SK-N-SH (cell line): ENCODE measurements around the gene WBP1L. TPM values are rescaled to one million over a fixed set of nuclear protein-coding genes. Genes with fewer than 3 reads are reported as not detected.

Source experiments
- CTCF ChIA-PET: fragments of 300-600, 350-600 bp; formaldehyde crosslinking; extraction: SDS; loops from one replicate; lab custom pipeline; 2021; lab: Yijun Ruan, JAX
- POLR2A ChIA-PET: fragments of 350-600 bp; sonication (Branson Sonifier 250); formaldehyde crosslinking; extraction: SDS; loops from one replicate; lab custom pipeline; 2020; ENCODE audit warnings: antibody characterized with exemption, inconsistent platforms; lab: Yijun Ruan, JAX
- DNase-seq: peaks from one replicate; pipeline ENCODE4 v3.0.0; 2012
- H2AFZ ChIP-seq: fragments of 200-600 bp; sonication (generic); 2 replicates; pipeline ENCODE4 v1.8.1; 2016; ENCODE audit warnings: antibody characterized with exemption, mild to moderate bottlenecking, low read depth
- H3F3A ChIP-seq: fragments of 200-600 bp; sonication (generic); replicated peaks from 2 replicates; pipeline ENCODE3; 2016; ENCODE audit warnings: antibody characterized with exemption, mild to moderate bottlenecking; ENCODE audit not compliant: insufficient read depth
- H3K27ac ChIP-seq, 2 experiments: fragments of 200-500 bp in 1 of 2; fragments of 200-600 bp in 1 of 2; sonication (Bioruptor generic) in 1 of 2; sonication (generic), shearing (Covaris generic) in 1 of 2; 2 replicates each; pipeline versions ENCODE4 v1.5.1 to v1.6.1; 2014 to 2016; ENCODE audit warnings: low read depth in 2 of 2, inconsistent platforms in 1 of 2, low read length in 1 of 2, mild to moderate bottlenecking in 1 of 2, mixed read lengths in 1 of 2
- H3K27me3 ChIP-seq: fragments of 200-600 bp; sonication (generic), shearing (Covaris generic); 2 replicates; pipeline ENCODE4 v1.6.1; 2016; ENCODE audit warnings: mixed run types; ENCODE audit not compliant: insufficient read depth
- H3K36me3 ChIP-seq, 2 experiments: fragments of 200-500 bp in 1 of 2; fragments of 200-600 bp in 1 of 2; sonication (Bioruptor generic) in 1 of 2; sonication (generic) in 1 of 2; replicated peaks in 1 of 2; 2 replicates each; pipeline versions ENCODE3 to v1.5.1; 2014 to 2016; ENCODE audit warnings: low read length in 1 of 2, mild to moderate bottlenecking in 1 of 2; ENCODE audit not compliant: insufficient read depth in 2 of 2, control insufficient read depth in 1 of 2
- H3K4me1 ChIP-seq, 2 experiments: fragments of 200-500 bp in 1 of 2; fragments of 200-600 bp in 1 of 2; sonication (Bioruptor generic) in 1 of 2; sonication (generic), shearing (Covaris generic) in 1 of 2; 2 replicates each; pipeline versions ENCODE4 v1.5.1 to v1.6.1; 2014 to 2016; ENCODE audit warnings: low read depth in 1 of 2, low read length in 1 of 2, mixed run types in 1 of 2; ENCODE audit not compliant: insufficient read depth in 2 of 2, control insufficient read depth in 1 of 2
- H3K4me2 ChIP-seq: fragments of 200-600 bp; sonication (generic), shearing (Covaris generic); 2 replicates; pipeline ENCODE4 v1.6.1; 2017; ENCODE audit warnings: mixed run types
- H3K4me3 ChIP-seq, 2 experiments: fragments of 200-500 bp in 1 of 2; fragments of 200-600 bp in 1 of 2; sonication (Bioruptor generic) in 1 of 2; sonication (generic), shearing (Covaris generic) in 1 of 2; 2 replicates each; pipeline versions ENCODE4 v1.5.1 to v1.8.1; 2014 to 2016; ENCODE audit warnings: low read depth in 2 of 2, inconsistent platforms in 1 of 2, low read length in 1 of 2, mild to moderate bottlenecking in 1 of 2, mixed read lengths in 1 of 2, moderate library complexity in 1 of 2
- H3K79me2 ChIP-seq: fragments of 200-600 bp; sonication (generic); 2 replicates; pipeline ENCODE4 v1.8.1; 2017; ENCODE audit warnings: mild to moderate bottlenecking; ENCODE audit not compliant: insufficient read depth
- H3K9ac ChIP-seq: fragments of 200-600 bp; sonication (generic); 2 replicates; pipeline ENCODE4 v1.6.1; 2017; ENCODE audit warnings: mixed run types
- H3K9me2 ChIP-seq: fragments of 200-600 bp; sonication (generic); 2 replicates; pipeline ENCODE4 v1.6.1; 2017; ENCODE audit warnings: mixed run types
- H3K9me3 ChIP-seq: fragments of 200-600 bp; sonication (generic); 2 replicates; pipeline ENCODE4 v1.6.1; 2017; ENCODE audit warnings: mixed run types, mild to moderate bottlenecking, moderate library complexity
- H4K20me1 ChIP-seq: fragments of 200-600 bp; sonication (generic); 2 replicates; pipeline ENCODE4 v1.6.1; 2017; ENCODE audit warnings: mild to moderate bottlenecking, mixed run types; ENCODE audit not compliant: insufficient read depth
- CHD2 ChIP-seq: fragments of 150-350 bp; IDR thresholded peaks from 2 replicates; pipeline ENCODE4 v1.6.1; 2018; ENCODE audit warnings: low read length; ENCODE audit not compliant: partially characterized antibody
- CTCF ChIP-seq: fragments of 200-600 bp; sonication (generic); IDR thresholded peaks from 2 replicates; pipeline ENCODE4 v1.6.1; 2017; ENCODE audit warnings: antibody characterized with exemption, mild to moderate bottlenecking, moderate library complexity
- EP300 ChIP-seq, 2 experiments: IDR thresholded peaks; 2 replicates each; pipeline versions ENCODE4 v1.4.0 to v1.6.1; 2012; ENCODE audit warnings: borderline replicate concordance in 1 of 2, low read depth in 1 of 2, low read length in 1 of 2
- EZH2phosphoT487 ChIP-seq: fragments of 200-600 bp; sonication (generic); IDR thresholded peaks from 2 replicates; pipeline ENCODE4 v1.6.1; 2017; ENCODE audit warnings: low read depth, mixed run types, mild to moderate bottlenecking, antibody characterized with exemption, moderate library complexity, borderline replicate concordance
- FOSL2 ChIP-seq: IDR thresholded peaks from 2 replicates; pipeline ENCODE4 v1.4.0; 2012; ENCODE audit warnings: low read depth, mild to moderate bottlenecking, moderate library complexity, borderline replicate concordance
- GATA2 ChIP-seq: sonication (generic); formaldehyde crosslinking; IDR thresholded peaks from 2 replicates; pipeline ENCODE4 v1.5.0; 2020; ENCODE audit warnings: mild to moderate bottlenecking, missing genetic modification reagents
- NFIC ChIP-seq: IDR thresholded peaks from 2 replicates; pipeline ENCODE4 v1.4.0; 2012; ENCODE audit warnings: borderline replicate concordance
- NRF1 ChIP-seq: IDR thresholded peaks from 2 replicates; pipeline ENCODE4 v1.6.1; 2012; ENCODE audit warnings: low read depth, mild to moderate bottlenecking, low read length
- RCOR1 ChIP-seq: fragments of 150-350 bp; IDR thresholded peaks from 2 replicates; pipeline ENCODE4 v1.6.1; 2017; ENCODE audit warnings: antibody characterized with exemption, low read length
- REST ChIP-seq: IDR thresholded peaks from 2 replicates; pipeline ENCODE4 v1.6.1; 2012; ENCODE audit warnings: mild to moderate bottlenecking, low read depth, low read length, moderate library complexity
- SMC3 ChIP-seq: IDR thresholded peaks from 2 replicates; pipeline ENCODE4 v1.6.1; 2012; ENCODE audit warnings: low read depth, low read length, improper control_type of control experiment
- TAF1 ChIP-seq: IDR thresholded peaks from 2 replicates; pipeline ENCODE4 v1.6.1; 2012; ENCODE audit warnings: low read depth, mild to moderate bottlenecking, low read length, moderate library complexity, borderline replicate concordance
- ZBTB33 ChIP-seq: IDR thresholded peaks from 2 replicates; pipeline ENCODE4 v1.4.0; 2012; ENCODE audit warnings: low read depth, borderline replicate concordance
- whole genome bisulfite sequencing: methylation state at CpG from one replicate; pipeline ENCODE4 v1.1.6; 2017; ENCODE audit warnings: low lambda C conversion rate; 5-methylcytosine and 5-hydroxymethylcytosine counted together
- polyA plus RNA-seq, 3 experiments: library from polyadenylated mRNA; depleted of rRNA; stranded (reverse); fragments of >200 nt; gene quantifications; 2 replicates each; pipeline ENCODE4 v1.2.3, GENCODE V29; 2012

The WBP1L gene
- polyA plus RNA-seq, 1 of the 3 experiments (the other 2 are of a cell fraction), result 22.8 TPM

GRCh38 chr10:102791754-102792395 is 48.1 kb downstream of the WBP1L start:
- peak; percentile 52 for DNase-seq

GRCh38 chr10:102795453-102796406 is 52.0 kb downstream of the WBP1L start:
- Histone ChIP-seq H3K27ac (no peak overlapping the region), H4K20me1 (peaks cover 22% of the 10 kb centered on the region; the same call in 1 of the 2 replicates), H3K36me3 (peaks cover 12 to 14% of the 10 kb centered on the region in 2 experiments), H3K4me2 (no peak overlapping the region), H3K27me3 (no peaks in the 10 kb centered on the region), H3K9me2 (no peaks in the 10 kb centered on the region), H3K9ac (no peak overlapping the region), H3F3A (no peaks in the 10 kb centered on the region), H3K4me3 (no peak overlapping the region), H2AFZ (no peak overlapping the region), H3K9me3 (no peaks in the 10 kb centered on the region), H3K79me2 (peaks cover 30% of the 10 kb centered on the region), H3K4me1 (peaks cover 9 to 18% of the 10 kb centered on the region in 2 experiments)
- CTCF ChIA-PET, result interaction anchor here (0.7 kb wide), 1 partner anchor 18 kb away, joined by 3 read pairs; no protein-coding TSS in a partner anchor
- DNase-seq, result no peak
- TF ChIP-seq EZH2phosphoT487 (no peak), GATA2 (CRISPR knock-in tag) (no peak), SMC3 (no peak), TAF1 (no peak), ZBTB33 (no peak), REST (no peak), NRF1 (no peak), FOSL2 (no peak), NFIC (no peak)
- POLR2A ChIA-PET, result no interaction called here
- 88% methylated on average over 15 of the region's 15 CpGs for WGBS

More at GRCh38 chr10:102791754-102792395, 48.1 kb downstream of the WBP1L start:
- Histone ChIP-seq H3K79me2 (peaks cover 54% of the 10 kb centered on the region), H3K9ac (no peak overlapping the region), H3K9me2 (no peaks in the 10 kb centered on the region), H3K4me1 (peaks cover 9 to 18% of the 10 kb centered on the region in 2 experiments), H3K27me3 (no peaks in the 10 kb centered on the region), H4K20me1 (peaks cover 22% of the 10 kb centered on the region; the same call in 1 of the 2 replicates), H3K9me3 (no peaks in the 10 kb centered on the region), H3K36me3 (peaks cover 0 to 11% of the 10 kb centered on the region in 2 experiments), H3K4me2 (no peak overlapping the region; the same call in 1 of the 2 replicates), H3K27ac (peak overlapping the region; percentile 32 to 88; a peak in 3 of 4 replicates), H3F3A (no peaks in the 10 kb centered on the region), H2AFZ (no peak overlapping the region), H3K4me3 (no peak overlapping the region)
- TF ChIP-seq CTCF, result no peak
- TF ChIP-seq GATA2 (CRISPR knock-in tag), result no peak
- TF ChIP-seq RCOR1, result peak; percentile 58; the same call in 1 of the 2 replicates
- TF ChIP-seq EP300 (IDR thresholded peaks at IDR 0.05; ENCODE audit: borderline replicate concordance in 1 of 2, low read depth in 1 of 2, low read length in 1 of 2), result peak in 1 of 2 experiments; percentile 17; a peak in 1 of 4 replicates
- peak; percentile 62 for TF ChIP-seq CHD2
- CTCF ChIA-PET, result interaction anchor here (0.9 to 2.3 kb wide), 4 partner anchors 12 to 39 kb away, joined by 3 to 7 read pairs (median 4); no protein-coding TSS in a partner anchor
- POLR2A ChIA-PET, result no interaction called here
- 72% methylated on average over 8 of the region's 8 CpGs for WGBS
